Right renal pelvis (tissue), 4 donors: ENCODE data around the gene PAQR3. TPM values are rescaled to one million over a fixed set of nuclear protein-coding genes. Genes with fewer than 3 reads are reported as not detected.

ENCODE experiments used
- DNase-seq, 4 donors: peaks; one replicate each; pipeline ENCODE4 v3.0.0-alpha.2; 2013; ENCODE audit warnings: low read depth in 4 of 4, low spot score in 3 of 4, missing footprints in 1 of 4
- polyA plus RNA-seq, 4 donors: library from polyadenylated mRNA; unstranded; fragments of 120-200 nt; gene quantifications; one replicate each; pipeline ENCODE4 v1.2.1, GENCODE V29; 2013; ENCODE audit not compliant: insufficient read length in 4 of 4

Gene PAQR3
- polyA plus RNA-seq, 4 donors: 18.8 to 21.3 (median 21.0) TPM

GRCh38 chr4:78863991-78864390 lies 75.2 kb downstream of the PAQR3 start:
- DNase-seq: no peak

- DNase-seq: no peak
Observed at GRCh38 chr4:78863254-78863869, 75.9 kb downstream of the PAQR3 start.

GRCh38 chr4:78862314-78862737 lies 76.9 kb downstream of the PAQR3 start:
- no peak for DNase-seq

Other genes starting within 250 kb of the PAQR3 start
- gene BMP2K, start 163.1 kb downstream of the PAQR3 start, polyA plus RNA-seq: 10 to 100 TPM; 20.5 to 31.9 (median 27.4) TPM